Naive thymus-derived CD4-positive, alpha-beta T cell (primary cell): ENCODE data around the gene DBF4. TPM values are rescaled to one million over a fixed set of nuclear protein-coding genes. Genes with fewer than 3 reads are reported as not detected.

Experiments used
- polyA plus RNA-seq, 2 donors: library from polyadenylated mRNA; unstranded; fragments of 300-500 nt; fragmentation: Illumina TruSeq; gene quantifications; one replicate each; pipeline ENCODE4 v1.2.3, GENCODE V29; 2021
- total RNA-seq, 6 experiments: library from RNA in 5 of 6; stranded (reverse) in 5 of 6; gene quantifications; 1 replicate in 5 of 6; 2 replicates in 1 of 6; pipeline ENCODE4 v1.2.3 and lab custom pipeline; 2021 to 2026

The DBF4 gene
- total and polyA plus RNA-seq, 7 experiments from 2014 or later: 21.2 to 46.5 (median 32.5) TPM

Other genes with a start within 250 kb of the DBF4 start
- under 1 TPM in 3 of 5 experiments, not detected in 2; 0.11 to 0.16 (median 0.11) TPM for gene RUNDC3B, start 248.1 kb upstream of the DBF4 start, total RNA-seq
- gene RUNDC3B, start 248.1 kb upstream of the DBF4 start, polyA plus RNA-seq: 1 to 10 TPM; 1.3 TPM
- 10 to 100 TPM; 15.2 to 50.2 (median 27.5) TPM for gene SLC25A40, start 133 bp upstream of the DBF4 start, total RNA-seq
- gene SLC25A40, start 133 bp upstream of the DBF4 start, polyA plus RNA-seq: 10 to 100 TPM; 10.7 to 11.0 TPM
- gene ADAM22, start 57.8 kb downstream of the DBF4 start, total RNA-seq: 1 to 10 TPM; 1.1 to 7.1 (median 3.1) TPM
- under 1 TPM; 0.79 to 0.92 TPM for gene ADAM22, start 57.8 kb downstream of the DBF4 start, polyA plus RNA-seq